A549 (cell line): Measurements from ENCODE around the gene MGAT5B. TPM values are rescaled to one million over a fixed set of nuclear protein-coding genes. Genes with fewer than 3 reads are reported as not detected.

Source experiments
- ATAC-seq, 2 experiments: fragments of 200-7000 bp in 1 of 2; fragments of >200 bp in 1 of 2; cut with Nextera tagmentation in 1 of 2; cut with Tn5 transposase in 1 of 2; 3 replicates each; pipeline versions ENCODE4 v1.8.0 to v1.9.1; 2018 to 2020; ENCODE audit warnings: mild to moderate bottlenecking in 1 of 2, moderate library complexity in 1 of 2
- CTCF ChIA-PET: fragments of 300-600 bp; sonication (Branson Sonifier 250); formaldehyde crosslinking; extraction: SDS; loops from one replicate; lab custom pipeline; 2021; ENCODE audit warnings: antibody characterized with exemption, inconsistent platforms; lab: Yijun Ruan, JAX
- POLR2A ChIA-PET: fragments of 350-600 bp; formaldehyde crosslinking; extraction: SDS; loops from one replicate; lab custom pipeline; 2021; ENCODE audit warnings: antibody characterized with exemption, inconsistent platforms; lab: Yijun Ruan, JAX
- DNase-seq, 2 experiments: peaks; one replicate each; pipeline versions ENCODE4 v3.0.0 to v3.0.0-alpha.2; 2011 to 2016; ENCODE audit warnings: low read depth in 1 of 2, low spot score in 1 of 2
- FAIRE-seq: peaks from 2 replicates; lab custom pipeline; 2011; peaks lifted over from hg19 to GRCh38; lab: Jason Lieb, UNC
- H3K27ac ChIP-seq, 2 experiments: fragments of >200 bp; sonication (Bioruptor Twin); formaldehyde crosslinking; 3 replicates each; pipeline ENCODE4 v1.5.1; 2016 to 2017
- H3K4me1 ChIP-seq: fragments of >200 bp; sonication (Bioruptor Twin); formaldehyde crosslinking; 3 replicates; pipeline ENCODE4 v1.6.1; 2016
- H3K4me2 ChIP-seq: fragments of >200 bp; sonication (Bioruptor Twin); formaldehyde crosslinking; 3 replicates; pipeline ENCODE4 v1.6.1; 2016
- H3K4me3 ChIP-seq: fragments of >200 bp; sonication (Bioruptor Twin); formaldehyde crosslinking; 3 replicates; pipeline ENCODE4 v1.5.1; 2016
- H3K9me3 ChIP-seq: fragments of >200 bp; sonication (Bioruptor Twin); formaldehyde crosslinking; 3 replicates; pipeline ENCODE4 v1.6.1; 2016
- CEBPB ChIP-seq, 2 experiments: fragments of >200 bp in 1 of 2; sonication (Bioruptor Twin) in 1 of 2; formaldehyde crosslinking in 1 of 2; IDR thresholded peaks; 2 replicates each; pipeline ENCODE4 v1.6.1; 2012 to 2016
- CHD2 ChIP-seq: fragments of 150-350 bp; IDR thresholded peaks from 2 replicates; pipeline ENCODE4 v1.6.1; 2014; ENCODE audit warnings: low read length; ENCODE audit not compliant: partially characterized antibody
- CHD4 ChIP-seq: fragments of 200-600 bp; sonication (generic); IDR thresholded peaks from 2 replicates; pipeline ENCODE4 v1.6.1; 2016; ENCODE audit warnings: antibody characterized with exemption, mild to moderate bottlenecking, borderline replicate concordance
- EHMT2 ChIP-seq: fragments of 200-600 bp; sonication (generic); IDR thresholded peaks from 2 replicates; pipeline ENCODE4 v1.6.1; 2016; ENCODE audit warnings: antibody characterized with exemption, low read depth, mild to moderate bottlenecking, moderate library complexity
- JUNB ChIP-seq: fragments of >200 bp; sonication (Bioruptor Twin); formaldehyde crosslinking; IDR thresholded peaks from 2 replicates; pipeline ENCODE4 v1.6.1; 2016
- MYC ChIP-seq: IDR thresholded peaks from 2 replicates; pipeline ENCODE4 v1.6.1; 2012; ENCODE audit warnings: mild to moderate bottlenecking, inconsistent platforms, low read length, improper control_type of control experiment, borderline replicate concordance
- NPAS2 ChIP-seq: fragments of 250-450 bp; sonication (Bioruptor Pico); IDR thresholded peaks from 2 replicates; pipeline ENCODE4 v1.8.0; 2022; ENCODE audit warnings: mild to moderate bottlenecking, moderate library complexity, borderline replicate concordance
- NR3C1 ChIP-seq: fragments of >200 bp; sonication (Bioruptor Twin); formaldehyde crosslinking; IDR thresholded peaks from 3 replicates; pipeline ENCODE4 v1.6.1; 2017
- RFX5 ChIP-seq: fragments of 450-650 bp; IDR thresholded peaks from 2 replicates; pipeline ENCODE4 v1.7.1; 2014; ENCODE audit warnings: antibody characterized with exemption, mild to moderate bottlenecking, moderate library complexity
- TP53 ChIP-seq: fragments of 250-450 bp; sonication (Bioruptor Pico); IDR thresholded peaks from 2 replicates; pipeline ENCODE4 v1.5.0; 2021; ENCODE audit warnings: mild to moderate bottlenecking, moderate library complexity
- ZC3H11A ChIP-seq: fragments of 450-650 bp; IDR thresholded peaks from 2 replicates; pipeline ENCODE4 v1.6.1; 2014; ENCODE audit warnings: antibody characterized with exemption, mild to moderate bottlenecking
- WGBS: methylation state at CpG from one replicate; pipeline ENCODE4 v1.1.6; 2017; ENCODE audit errors: missing lambda C conversion rate; 5-methylcytosine and 5-hydroxymethylcytosine counted together
- polyA plus RNA-seq, 4 experiments: library from polyadenylated mRNA; depleted of rRNA in 3 of 4; stranded (reverse); fragments of >200 nt; fragmentation: RNase III in 1 of 4; extraction: RNeasy Plus Mini Kit Qiagen cat#74134 plus additional on column Dnase treatment in 1 of 4; gene quantifications; 2 replicates in 3 of 4; 3 replicates in 1 of 4; pipeline ENCODE4 v1.2.3, GENCODE V29; 2011 to 2017
- TF ChIP-seq, protein P1 (sequence below): fragments of 200-600 bp; sonication (generic); IDR thresholded peaks from 2 replicates; pipeline ENCODE4 v1.6.1; 2016; ENCODE audit warnings: antibody characterized with exemption, mild to moderate bottlenecking, moderate library complexity
- TF ChIP-seq, protein P2 (sequence below): fragments of >200 bp; sonication (Bioruptor Twin); formaldehyde crosslinking; IDR thresholded peaks from 3 replicates; pipeline ENCODE4 v1.5.1; 2016
- TF ChIP-seq, protein P3 (sequence below): IDR thresholded peaks from 2 replicates; pipeline ENCODE4 v1.6.1; 2012; ENCODE audit warnings: low read depth, borderline replicate concordance
- TF ChIP-seq, protein P4 (sequence below): fragments of 250-450 bp; sonication (Bioruptor Pico); IDR thresholded peaks from 2 replicates; pipeline ENCODE4 v1.5.0; 2020; ENCODE audit warnings: low read depth, mild to moderate bottlenecking, moderate library complexity
- TF ChIP-seq, protein P5 (sequence below): fragments of >200 bp; sonication (Bioruptor Twin); formaldehyde crosslinking; IDR thresholded peaks from 3 replicates; pipeline ENCODE4 v1.6.1; 2016

Gene MGAT5B
- polyA plus RNA-seq, 2 of the 4 experiments (the other 2 are of a cell fraction), result 7.6 to 22.8 TPM

DNA sequence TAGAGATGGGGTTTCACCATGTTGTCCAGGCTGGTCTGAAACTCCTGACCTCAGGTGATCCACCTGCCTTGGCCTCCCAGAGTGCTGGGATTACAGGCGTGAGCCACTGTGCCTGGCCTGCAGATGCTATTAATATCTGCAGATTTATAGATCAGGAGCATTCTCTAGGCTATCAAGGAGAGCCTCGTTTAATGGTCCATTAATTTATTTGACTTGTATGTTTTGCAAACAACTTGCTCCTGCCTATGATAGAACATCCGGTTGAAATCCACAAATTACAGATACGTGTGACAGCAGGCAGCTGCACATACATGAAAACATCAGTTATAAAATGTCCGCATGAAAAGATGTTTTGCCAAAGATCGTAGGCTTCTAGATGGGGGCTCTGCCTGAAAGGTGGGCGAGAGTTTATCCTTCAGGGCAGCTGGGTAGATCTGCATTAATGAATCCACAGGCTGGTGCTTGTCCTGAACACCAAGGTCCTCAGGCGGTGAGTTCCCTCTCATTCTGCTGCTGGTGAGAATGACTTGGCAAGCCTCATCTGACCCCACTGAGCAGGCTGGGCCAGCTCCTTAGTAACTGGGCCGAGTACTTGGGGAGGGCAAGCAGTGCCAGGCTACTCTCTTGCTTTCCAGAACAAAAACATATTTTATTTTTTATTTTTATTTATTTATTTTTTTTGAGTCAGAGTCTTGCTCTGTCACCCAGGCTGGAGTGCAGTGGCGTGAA lies 37.1 kb upstream of the MGAT5B start:
- Histone ChIP-seq H3K4me3 (no peak overlapping the region), H3K4me2 (no peak overlapping the region), H3K27ac (no peak overlapping the region), H3K9me3 (no peaks in the 10 kb centered on the region), H3K4me1 (no peaks in the 10 kb centered on the region)
- DNase-seq (no peak), ATAC-seq (no peak), FAIRE-seq (no peak)
- 68% methylated on average over 10 of the region's 10 CpGs for WGBS
- TF ChIP-seq, protein P1, sequence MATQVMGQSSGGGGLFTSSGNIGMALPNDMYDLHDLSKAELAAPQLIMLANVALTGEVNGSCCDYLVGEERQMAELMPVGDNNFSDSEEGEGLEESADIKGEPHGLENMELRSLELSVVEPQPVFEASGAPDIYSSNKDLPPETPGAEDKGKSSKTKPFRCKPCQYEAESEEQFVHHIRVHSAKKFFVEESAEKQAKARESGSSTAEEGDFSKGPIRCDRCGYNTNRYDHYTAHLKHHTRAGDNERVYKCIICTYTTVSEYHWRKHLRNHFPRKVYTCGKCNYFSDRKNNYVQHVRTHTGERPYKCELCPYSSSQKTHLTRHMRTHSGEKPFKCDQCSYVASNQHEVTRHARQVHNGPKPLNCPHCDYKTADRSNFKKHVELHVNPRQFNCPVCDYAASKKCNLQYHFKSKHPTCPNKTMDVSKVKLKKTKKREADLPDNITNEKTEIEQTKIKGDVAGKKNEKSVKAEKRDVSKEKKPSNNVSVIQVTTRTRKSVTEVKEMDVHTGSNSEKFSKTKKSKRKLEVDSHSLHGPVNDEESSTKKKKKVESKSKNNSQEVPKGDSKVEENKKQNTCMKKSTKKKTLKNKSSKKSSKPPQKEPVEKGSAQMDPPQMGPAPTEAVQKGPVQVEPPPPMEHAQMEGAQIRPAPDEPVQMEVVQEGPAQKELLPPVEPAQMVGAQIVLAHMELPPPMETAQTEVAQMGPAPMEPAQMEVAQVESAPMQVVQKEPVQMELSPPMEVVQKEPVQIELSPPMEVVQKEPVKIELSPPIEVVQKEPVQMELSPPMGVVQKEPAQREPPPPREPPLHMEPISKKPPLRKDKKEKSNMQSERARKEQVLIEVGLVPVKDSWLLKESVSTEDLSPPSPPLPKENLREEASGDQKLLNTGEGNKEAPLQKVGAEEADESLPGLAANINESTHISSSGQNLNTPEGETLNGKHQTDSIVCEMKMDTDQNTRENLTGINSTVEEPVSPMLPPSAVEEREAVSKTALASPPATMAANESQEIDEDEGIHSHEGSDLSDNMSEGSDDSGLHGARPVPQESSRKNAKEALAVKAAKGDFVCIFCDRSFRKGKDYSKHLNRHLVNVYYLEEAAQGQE, result no peak
- TF ChIP-seq, protein P2, sequence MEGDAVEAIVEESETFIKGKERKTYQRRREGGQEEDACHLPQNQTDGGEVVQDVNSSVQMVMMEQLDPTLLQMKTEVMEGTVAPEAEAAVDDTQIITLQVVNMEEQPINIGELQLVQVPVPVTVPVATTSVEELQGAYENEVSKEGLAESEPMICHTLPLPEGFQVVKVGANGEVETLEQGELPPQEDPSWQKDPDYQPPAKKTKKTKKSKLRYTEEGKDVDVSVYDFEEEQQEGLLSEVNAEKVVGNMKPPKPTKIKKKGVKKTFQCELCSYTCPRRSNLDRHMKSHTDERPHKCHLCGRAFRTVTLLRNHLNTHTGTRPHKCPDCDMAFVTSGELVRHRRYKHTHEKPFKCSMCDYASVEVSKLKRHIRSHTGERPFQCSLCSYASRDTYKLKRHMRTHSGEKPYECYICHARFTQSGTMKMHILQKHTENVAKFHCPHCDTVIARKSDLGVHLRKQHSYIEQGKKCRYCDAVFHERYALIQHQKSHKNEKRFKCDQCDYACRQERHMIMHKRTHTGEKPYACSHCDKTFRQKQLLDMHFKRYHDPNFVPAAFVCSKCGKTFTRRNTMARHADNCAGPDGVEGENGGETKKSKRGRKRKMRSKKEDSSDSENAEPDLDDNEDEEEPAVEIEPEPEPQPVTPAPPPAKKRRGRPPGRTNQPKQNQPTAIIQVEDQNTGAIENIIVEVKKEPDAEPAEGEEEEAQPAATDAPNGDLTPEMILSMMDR, result no peak
- TF ChIP-seq, protein P3, sequence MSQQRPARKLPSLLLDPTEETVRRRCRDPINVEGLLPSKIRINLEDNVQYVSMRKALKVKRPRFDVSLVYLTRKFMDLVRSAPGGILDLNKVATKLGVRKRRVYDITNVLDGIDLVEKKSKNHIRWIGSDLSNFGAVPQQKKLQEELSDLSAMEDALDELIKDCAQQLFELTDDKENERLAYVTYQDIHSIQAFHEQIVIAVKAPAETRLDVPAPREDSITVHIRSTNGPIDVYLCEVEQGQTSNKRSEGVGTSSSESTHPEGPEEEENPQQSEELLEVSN, result no peak
- TF ChIP-seq RFX5 (no peak), CEBPB (IDR thresholded peaks at IDR 0.05) (no peak), EHMT2 (no peak), JUNB (no peak), CHD2 (no peak), MYC (no peak), NR3C1 (no peak), CHD4 (no peak), ZC3H11A (no peak), TP53 (CRISPR knock-in tag) (no peak), NPAS2 (CRISPR knock-in tag) (no peak)
- TF ChIP-seq, protein P4, sequence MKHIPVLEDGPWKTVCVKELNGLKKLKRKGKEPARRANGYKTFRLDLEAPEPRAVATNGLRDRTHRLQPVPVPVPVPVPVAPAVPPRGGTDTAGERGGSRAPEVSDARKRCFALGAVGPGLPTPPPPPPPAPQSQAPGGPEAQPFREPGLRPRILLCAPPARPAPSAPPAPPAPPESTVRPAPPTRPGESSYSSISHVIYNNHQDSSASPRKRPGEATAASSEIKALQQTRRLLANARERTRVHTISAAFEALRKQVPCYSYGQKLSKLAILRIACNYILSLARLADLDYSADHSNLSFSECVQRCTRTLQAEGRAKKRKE (CRISPR knock-in tag), result no peak
- TF ChIP-seq, protein P5, sequence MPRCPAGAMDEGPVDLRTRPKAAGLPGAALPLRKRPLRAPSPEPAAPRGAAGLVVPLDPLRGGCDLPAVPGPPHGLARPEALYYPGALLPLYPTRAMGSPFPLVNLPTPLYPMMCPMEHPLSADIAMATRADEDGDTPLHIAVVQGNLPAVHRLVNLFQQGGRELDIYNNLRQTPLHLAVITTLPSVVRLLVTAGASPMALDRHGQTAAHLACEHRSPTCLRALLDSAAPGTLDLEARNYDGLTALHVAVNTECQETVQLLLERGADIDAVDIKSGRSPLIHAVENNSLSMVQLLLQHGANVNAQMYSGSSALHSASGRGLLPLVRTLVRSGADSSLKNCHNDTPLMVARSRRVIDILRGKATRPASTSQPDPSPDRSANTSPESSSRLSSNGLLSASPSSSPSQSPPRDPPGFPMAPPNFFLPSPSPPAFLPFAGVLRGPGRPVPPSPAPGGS, result no peak
- ChIA-PET POLR2A (no interaction called here), CTCF (interaction anchor here (0.6 to 7.7 kb wide), 5 partner anchors 8 to 235 kb away, joined by 3 to 38 read pairs (median 8); partner anchors contain the start of gene MGAT5B)
